Gastrocnemius medialis (tissue), 4 donors: Measurements from ENCODE around the gene PLCH1.

Experiments used
- POLR2A ChIP-seq, 2 donors: fragments of 450-650 bp; IDR thresholded peaks; one replicate each; pipeline ENCODE4 v1.6.1; 2017; ENCODE audit warnings: antibody characterized with exemption in 2 of 2, mild to moderate bottlenecking in 2 of 2, moderate library complexity in 2 of 2
- TF ChIP-seq, protein P1 (sequence below), 5 experiments: fragments of 450-650 bp in 3 of 5; fragments of 200-600 bp in 2 of 5; sonication (generic) in 2 of 5; IDR thresholded peaks in 4 of 5; conservative IDR thresholded peaks in 1 of 5; 1 replicate in 4 of 5; 2 replicates in 1 of 5; pipeline ENCODE4 v1.5.1; 2016 to 2019; ENCODE audit warnings: antibody characterized with exemption in 5 of 5, mild to moderate bottlenecking in 3 of 5, moderate library complexity in 3 of 5

DNA sequence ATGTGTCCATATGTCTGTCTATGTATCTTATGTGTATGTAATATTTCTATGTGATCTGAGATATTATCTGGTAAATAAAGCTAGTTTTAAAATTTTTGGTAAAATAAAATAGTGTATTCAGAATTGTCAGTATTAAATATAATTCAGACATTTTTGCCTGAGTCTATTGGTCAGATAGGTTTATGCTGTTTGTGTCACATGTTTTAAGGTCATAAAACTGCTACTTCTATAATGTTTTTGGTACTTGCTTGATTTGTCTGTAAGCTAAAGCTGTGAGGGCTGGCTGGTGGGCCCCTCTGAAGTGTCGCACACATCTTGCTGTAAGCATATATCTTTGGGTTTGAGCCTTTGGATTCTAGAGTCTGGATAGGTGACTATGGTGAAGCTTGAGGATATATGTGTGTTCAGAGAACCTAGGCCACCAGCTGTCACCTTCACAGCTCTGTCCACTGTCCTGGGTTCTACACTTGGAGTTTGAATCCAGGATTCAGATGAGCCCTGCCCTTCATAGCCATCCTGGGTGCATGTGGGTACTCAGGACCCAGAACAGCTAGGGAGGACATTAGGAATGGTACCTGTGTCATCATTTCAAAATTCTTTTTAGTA is 379.6 kb downstream of the PLCH1 start:
- TF ChIP-seq POLR2A (IDR thresholded peaks at IDR 0.05): no peak
- TF ChIP-seq, protein P1, sequence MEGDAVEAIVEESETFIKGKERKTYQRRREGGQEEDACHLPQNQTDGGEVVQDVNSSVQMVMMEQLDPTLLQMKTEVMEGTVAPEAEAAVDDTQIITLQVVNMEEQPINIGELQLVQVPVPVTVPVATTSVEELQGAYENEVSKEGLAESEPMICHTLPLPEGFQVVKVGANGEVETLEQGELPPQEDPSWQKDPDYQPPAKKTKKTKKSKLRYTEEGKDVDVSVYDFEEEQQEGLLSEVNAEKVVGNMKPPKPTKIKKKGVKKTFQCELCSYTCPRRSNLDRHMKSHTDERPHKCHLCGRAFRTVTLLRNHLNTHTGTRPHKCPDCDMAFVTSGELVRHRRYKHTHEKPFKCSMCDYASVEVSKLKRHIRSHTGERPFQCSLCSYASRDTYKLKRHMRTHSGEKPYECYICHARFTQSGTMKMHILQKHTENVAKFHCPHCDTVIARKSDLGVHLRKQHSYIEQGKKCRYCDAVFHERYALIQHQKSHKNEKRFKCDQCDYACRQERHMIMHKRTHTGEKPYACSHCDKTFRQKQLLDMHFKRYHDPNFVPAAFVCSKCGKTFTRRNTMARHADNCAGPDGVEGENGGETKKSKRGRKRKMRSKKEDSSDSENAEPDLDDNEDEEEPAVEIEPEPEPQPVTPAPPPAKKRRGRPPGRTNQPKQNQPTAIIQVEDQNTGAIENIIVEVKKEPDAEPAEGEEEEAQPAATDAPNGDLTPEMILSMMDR (IDR thresholded peaks at IDR 0.05 in 4 of 5, conservative IDR thresholded peaks at IDR 0.05 in 1 of 5): no peak
